ENCODE data around the gene GMDS.

DNA sequence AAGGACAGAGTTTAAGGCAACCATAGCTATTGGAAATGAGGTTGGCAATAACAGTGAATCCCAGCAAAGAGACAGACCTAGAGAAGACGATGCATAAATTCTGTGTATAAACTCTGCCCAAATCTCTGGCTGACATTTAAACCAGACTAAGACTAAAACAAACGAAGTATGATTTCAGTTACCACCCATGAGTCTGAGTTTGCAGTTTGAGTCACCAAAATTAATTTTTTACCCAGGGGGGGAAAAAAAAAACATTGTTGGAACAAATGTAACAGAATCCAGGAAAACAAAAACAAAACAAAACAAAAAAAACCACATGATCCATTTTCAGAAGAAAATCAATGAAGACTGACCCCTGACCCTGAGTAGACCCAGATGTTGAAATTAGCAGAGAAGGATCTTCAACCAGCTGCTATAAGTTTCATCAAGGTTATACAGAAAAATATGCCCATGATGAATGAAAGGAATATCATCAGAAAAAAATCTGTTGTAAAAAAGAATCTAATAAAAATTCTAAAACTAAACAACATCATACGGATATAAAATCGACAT lies 190.8 kb downstream of the GMDS start:
- no peak for TF ChIP-seq POLR2A (IDR thresholded peaks at IDR 0.05; ENCODE audit: low read depth, low read length)
- TF ChIP-seq, protein P1, sequence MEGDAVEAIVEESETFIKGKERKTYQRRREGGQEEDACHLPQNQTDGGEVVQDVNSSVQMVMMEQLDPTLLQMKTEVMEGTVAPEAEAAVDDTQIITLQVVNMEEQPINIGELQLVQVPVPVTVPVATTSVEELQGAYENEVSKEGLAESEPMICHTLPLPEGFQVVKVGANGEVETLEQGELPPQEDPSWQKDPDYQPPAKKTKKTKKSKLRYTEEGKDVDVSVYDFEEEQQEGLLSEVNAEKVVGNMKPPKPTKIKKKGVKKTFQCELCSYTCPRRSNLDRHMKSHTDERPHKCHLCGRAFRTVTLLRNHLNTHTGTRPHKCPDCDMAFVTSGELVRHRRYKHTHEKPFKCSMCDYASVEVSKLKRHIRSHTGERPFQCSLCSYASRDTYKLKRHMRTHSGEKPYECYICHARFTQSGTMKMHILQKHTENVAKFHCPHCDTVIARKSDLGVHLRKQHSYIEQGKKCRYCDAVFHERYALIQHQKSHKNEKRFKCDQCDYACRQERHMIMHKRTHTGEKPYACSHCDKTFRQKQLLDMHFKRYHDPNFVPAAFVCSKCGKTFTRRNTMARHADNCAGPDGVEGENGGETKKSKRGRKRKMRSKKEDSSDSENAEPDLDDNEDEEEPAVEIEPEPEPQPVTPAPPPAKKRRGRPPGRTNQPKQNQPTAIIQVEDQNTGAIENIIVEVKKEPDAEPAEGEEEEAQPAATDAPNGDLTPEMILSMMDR (IDR thresholded peaks at IDR 0.05; ENCODE audit: extremely low read depth in 1 of 2, insufficient read depth in 1 of 2, low read depth in 1 of 2, low read length in 2 of 2), result no peak
- TF ChIP-seq EZH2 (IDR thresholded peaks at IDR 0.05; ENCODE audit: borderline replicate concordance, low read depth, low read length, severe bottlenecking), result no peak
- TF ChIP-seq POLR2AphosphoS5 (IDR thresholded peaks at IDR 0.05; ENCODE audit: insufficient read depth, low read depth, low read length), result no peak
- no peak for TF ChIP-seq MYC (IDR thresholded peaks at IDR 0.05; ENCODE audit: low read depth, low read length)
- TF ChIP-seq, protein P2, sequence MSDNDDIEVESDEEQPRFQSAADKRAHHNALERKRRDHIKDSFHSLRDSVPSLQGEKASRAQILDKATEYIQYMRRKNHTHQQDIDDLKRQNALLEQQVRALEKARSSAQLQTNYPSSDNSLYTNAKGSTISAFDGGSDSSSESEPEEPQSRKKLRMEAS (IDR thresholded peaks at IDR 0.05; ENCODE audit: insufficient read depth, insufficient read length), result no peak
- no peak for TF ChIP-seq GATA2 (IDR thresholded peaks at IDR 0.05; ENCODE audit: insufficient read depth, insufficient read length, low read depth, low read length)
- TF ChIP-seq FOS (IDR thresholded peaks at IDR 0.05; ENCODE audit: borderline replicate concordance, insufficient read depth, low read length), result no peak
- no peak for TF ChIP-seq JUN (IDR thresholded peaks at IDR 0.05; ENCODE audit: borderline replicate concordance, insufficient read depth, insufficient read length, low read depth)

Data from endothelial cell of umbilical vein (primary cell).